T-helper 2 cell treated with Interferon-gamma antibody and Interleukin-4, amounts not matched to agents 100 ng/mL and 5 ng/mL, for 36 hours (primary cell): Measurements from ENCODE around the gene ANTXRL. TPM values are rescaled to one million over a fixed set of nuclear protein-coding genes. Genes with fewer than 3 reads are reported as not detected.
"Not testable (repeated sequence)": the region's sequence is repeated elsewhere in the genome, so short reads cannot be mapped to it uniquely, and the experiment has no call there.

Source experiments
- intact Hi-C: fragments of 100-400 bp; cut with micrococcal nuclease; formaldehyde crosslinking; loops from one replicate; pipeline ENCODE4 v1.15.1; 2023
- total RNA-seq: library from RNA; stranded (reverse); gene quantifications from 2 replicates; pipeline ENCODE4 v1.2.3, GENCODE V29; 2022

Gene ANTXRL
- total RNA-seq, 1 donor from 2014 or later = not detected

DNA sequence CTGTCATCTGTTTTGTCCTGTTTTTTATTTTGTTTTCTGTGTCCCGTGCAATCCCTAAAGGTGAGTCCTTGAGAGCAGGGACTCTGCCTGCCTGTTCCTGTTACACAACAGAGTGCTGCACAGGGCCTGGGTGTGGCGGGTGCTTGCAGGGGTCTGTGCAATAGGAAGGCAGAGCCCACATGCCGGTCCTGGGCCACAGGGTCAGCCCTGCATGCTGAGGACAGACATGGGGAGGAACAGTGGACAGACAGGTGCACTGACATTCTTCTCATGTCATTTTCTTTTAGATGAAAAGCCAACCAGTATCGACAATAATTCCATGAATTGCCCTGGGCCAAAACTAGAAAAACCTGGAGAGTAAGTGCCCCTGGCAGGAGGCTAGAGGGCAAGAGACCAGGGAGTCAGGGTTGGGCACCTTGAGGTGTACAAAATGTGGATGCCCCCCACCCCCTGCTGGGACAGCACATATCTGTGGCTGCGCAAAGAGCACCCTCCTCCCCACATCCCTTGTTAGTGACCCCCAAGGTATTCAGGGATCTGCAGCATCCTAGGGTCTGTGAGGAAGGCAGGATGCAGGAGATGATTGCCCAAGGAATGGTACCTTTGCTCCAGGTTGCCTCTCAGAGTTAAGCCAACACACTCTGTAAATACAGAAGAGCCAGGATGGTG, 19.9 kb downstream of the ANTXRL start:
- intact Hi-C loops = no loop called here

DNA sequence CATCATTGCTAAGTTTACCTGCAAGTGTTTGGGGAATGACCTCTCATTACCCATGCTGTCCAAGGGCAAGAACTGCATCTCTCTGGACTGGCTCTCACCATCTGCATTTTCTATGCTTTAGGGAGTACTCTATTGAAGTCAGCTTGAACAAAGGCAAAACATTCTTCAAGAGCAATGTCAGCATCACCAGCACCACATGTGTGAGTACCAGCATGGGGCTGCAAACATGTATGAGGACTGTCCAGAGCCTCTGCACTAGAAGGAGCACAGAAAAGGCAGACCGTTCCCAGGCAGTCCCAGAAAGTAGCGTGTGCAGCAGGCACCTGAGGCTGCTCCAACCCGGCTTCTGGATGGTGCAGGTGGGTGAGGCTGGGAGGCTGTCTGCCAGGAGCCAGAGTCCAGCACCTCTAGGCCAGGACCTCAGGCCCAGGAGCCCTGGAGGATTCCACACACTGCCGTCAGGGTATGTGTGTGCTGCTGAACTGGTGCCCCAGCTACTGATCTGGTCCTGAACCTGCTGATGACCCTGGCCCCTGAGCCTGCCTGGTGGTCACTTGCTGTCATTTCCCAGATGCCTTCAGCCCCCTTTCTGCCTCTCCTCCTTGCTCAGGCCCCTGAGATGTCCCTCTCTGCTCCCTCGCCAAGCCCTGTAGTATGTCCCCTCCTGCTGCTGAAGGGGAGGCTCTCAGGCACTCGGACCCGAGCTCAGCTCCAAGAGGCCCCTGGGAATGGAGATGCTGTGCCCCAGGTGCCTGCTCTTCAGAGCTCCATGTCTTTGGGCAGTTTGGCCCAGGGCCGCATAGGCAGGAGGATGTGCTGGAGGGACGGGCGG, 20.7 kb downstream of the ANTXRL start:
- intact Hi-C loops = no loop called here

DNA sequence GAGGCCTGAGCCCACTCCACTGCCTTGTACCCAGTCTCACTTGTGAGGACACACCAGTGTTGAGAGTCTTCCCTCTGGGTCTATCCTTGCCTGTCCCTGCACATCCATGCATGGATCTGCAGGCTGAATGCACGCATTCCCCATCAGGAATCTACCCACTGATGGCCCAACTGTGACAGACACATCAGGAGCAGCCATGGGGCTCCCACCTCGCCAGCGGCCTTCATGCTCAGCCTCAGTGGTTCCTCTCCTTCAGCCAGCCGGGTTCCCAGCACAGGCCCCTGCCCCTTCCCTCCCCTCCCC, 21.3 kb downstream of the ANTXRL start:
- intact Hi-C loops = no loop called here

DNA sequence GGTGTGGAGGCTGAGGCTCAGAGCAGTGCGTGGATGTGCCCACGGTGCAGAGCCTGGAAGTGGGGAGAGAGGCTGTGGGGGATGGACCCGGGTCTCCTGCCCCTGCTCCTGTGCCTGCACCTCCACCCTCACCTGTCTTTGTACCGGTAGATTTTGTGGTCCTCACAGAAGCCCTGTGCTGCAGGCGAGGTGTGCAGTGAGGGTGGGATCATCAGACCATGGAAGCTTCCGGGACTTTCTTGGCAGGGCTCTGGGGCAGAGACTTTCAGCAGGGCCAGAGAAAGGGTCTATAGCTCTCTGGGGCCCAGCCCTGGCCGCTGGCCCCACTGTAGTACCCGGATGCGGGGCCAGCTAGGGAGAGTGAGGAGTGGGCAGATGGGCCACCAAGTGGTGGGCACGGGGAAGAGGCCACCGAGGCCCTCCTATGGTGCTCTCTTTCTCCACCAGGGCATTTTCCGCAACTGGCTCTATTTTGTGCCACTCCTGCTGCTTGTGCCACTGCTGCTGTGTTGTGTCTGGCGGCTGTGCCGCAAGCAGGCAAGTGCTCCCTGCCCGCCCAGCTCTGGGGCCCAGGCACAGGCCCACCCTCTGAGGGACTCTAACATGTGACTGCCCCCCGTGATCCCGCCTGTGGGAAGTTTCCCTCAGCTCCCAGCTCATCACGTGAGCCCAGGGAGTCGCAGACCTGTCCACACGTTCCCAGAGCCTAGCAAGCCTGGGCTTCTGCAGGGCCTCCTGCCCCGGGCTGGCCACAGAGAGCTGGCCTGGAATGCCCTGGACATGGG, 22.1 kb downstream of the ANTXRL start:
- intact Hi-C loops = no loop called here

DNA sequence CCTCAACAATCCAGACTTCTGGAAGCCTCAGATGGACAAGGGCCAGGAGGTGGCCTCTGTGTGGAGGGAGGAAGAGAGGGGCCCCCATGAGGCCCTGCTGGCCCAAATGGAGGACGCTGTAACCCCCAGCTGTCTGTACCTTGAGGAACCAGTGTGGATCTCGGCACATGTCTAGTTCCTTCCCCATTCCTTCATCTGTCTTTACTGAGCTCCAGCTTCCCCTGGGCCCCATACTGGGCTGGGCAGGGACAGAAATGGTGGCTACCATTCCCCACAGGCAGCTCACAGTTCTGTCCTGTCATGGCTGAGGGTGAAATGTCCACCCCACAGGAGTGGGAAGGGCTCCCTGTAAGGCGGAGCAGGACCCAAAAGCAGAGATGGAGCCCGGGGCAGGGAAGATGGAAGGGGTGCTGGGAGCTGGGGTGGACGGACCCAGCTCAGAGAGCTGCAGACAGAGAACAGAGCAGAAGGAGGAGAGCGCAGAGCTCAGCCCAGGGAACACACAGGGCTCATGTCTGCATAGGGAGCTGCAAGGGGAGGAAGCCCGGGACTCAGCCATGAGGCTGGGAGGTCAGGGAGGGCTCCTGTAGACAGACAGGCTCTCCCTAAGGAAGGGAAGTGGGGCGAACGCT, 22.8 kb downstream of the ANTXRL start:
- intact Hi-C loops = no loop called here

DNA sequence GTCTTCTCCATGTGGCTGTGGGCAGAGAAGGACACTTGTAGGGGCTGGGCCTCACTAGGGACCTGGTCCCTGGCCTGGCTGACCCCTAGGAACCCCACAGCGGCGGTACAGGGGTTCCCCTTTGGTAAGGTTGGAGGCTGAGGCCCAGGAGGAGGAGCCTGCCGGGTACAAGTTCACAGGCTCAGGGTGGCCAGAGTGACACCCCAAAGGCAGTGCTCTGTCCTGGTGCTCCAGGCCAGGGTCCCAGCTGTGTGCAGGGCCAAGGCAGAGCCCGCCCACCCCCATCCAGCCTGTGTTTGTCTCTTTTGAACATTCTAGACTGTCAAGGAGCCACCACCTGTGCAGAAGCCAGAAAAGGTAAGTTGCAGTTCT, 23.3 kb downstream of the ANTXRL start:
- intact Hi-C loops = no loop called here

DNA sequence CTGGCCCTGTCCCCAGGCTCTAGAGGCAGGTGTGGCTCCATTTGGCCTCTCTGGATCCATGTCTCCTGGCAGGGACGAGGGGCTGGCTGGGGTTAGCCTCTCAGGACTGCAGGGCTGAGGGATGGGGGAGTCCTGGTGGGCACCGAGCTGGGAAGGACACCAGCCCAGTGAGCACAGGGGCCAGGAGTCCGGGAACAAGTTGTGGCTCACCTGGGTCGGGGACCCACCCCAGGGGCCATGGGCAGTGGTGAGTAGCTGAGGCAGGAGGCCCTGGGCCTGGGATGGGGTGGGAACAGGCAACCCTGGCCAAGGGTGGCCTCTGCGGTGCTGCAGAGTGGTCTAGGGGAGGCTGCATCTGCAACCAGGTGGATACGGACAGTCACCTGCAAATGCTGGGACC, 24.1 kb downstream of the ANTXRL start:
- intact Hi-C loops = no loop called here

DNA sequence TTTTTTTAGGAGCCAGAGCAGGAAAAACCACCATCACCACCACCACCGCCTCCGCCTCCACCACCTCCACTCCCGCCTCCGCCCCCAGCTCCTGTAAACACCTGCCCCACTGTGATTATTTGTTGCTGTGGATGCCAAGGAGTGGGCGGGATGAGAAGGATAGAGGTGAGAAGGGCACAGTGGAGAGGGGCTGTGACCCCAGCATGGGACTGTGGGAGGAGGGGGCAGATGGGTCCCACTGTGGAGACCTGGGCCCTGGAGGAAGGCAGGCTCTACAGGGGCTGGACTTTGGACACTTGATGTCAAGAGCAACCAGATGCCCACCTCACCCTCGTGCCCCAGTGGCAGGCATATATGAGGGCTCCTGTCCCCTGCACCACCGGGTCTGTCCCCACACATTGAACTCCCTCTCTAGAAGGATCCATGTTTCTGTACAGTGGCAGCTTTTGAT, 24.7 kb downstream of the ANTXRL start:
- intact Hi-C loops = no loop called here

DNA sequence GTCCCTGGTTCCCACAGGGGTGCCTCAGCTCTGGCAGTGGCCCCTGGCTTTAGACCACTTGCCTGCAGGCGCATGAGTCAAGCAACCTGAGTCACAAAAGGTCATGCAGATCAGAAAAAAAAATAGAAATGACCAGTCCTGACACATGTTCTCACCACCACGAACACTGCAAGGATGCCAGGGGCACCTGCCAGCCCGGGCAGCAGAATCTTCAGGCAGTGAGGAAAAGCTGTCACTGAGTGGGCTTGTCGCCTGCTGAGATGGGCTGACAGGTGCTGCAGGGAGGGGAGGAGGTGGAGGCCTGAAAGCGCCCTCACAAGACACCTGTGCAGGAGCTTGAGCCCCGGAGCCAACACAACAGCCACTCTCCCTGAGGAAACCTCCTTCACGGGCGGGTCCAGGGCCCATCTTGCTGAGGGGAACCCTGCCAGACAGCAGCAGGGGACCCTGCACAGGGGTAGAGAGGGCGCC, 25.2 kb downstream of the ANTXRL start:
- intact Hi-C loops = not testable (repeated sequence)

DNA sequence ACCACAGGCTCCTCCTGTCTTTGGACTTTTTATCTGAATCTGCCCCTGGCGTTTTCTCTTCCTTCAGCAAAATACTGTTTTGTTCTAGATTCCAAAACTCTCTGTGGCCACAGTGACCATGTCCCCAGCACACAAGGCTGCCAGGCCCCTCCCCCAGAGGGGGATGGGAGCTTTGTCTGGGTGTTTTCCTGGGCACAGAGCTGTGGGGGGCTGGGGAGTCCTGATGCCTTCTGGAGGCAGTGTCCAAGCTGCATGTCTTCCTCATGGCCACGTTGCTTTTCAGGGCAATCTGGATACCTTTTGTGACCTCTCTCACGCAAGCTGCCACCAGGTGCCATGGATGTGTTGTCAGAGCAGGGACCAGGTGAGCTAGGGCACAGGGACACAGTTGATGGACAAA, 26.2 kb downstream of the ANTXRL start:
- intact Hi-C loops = no loop called here

DNA sequence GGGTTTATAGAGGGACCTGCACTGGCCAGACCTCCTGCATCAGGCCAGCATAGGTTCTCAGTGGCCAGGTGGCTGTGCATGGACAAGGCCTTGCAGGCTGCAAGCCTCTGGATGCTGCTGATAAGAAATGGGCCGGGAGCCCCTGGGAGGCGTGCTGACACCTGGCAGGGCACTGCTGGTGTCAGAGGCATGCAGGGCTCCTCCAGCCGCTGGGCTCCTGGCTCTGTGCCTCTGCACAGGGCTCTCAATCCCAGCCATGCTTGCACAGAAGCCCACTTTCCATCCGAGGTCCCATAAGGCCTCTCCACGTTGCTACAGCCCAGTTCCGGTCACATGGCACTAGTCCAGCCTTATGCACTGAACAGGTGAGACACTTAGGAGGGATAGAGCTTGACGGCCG, 27.3 kb downstream of the ANTXRL start:
- intact Hi-C loops = no loop called here

DNA sequence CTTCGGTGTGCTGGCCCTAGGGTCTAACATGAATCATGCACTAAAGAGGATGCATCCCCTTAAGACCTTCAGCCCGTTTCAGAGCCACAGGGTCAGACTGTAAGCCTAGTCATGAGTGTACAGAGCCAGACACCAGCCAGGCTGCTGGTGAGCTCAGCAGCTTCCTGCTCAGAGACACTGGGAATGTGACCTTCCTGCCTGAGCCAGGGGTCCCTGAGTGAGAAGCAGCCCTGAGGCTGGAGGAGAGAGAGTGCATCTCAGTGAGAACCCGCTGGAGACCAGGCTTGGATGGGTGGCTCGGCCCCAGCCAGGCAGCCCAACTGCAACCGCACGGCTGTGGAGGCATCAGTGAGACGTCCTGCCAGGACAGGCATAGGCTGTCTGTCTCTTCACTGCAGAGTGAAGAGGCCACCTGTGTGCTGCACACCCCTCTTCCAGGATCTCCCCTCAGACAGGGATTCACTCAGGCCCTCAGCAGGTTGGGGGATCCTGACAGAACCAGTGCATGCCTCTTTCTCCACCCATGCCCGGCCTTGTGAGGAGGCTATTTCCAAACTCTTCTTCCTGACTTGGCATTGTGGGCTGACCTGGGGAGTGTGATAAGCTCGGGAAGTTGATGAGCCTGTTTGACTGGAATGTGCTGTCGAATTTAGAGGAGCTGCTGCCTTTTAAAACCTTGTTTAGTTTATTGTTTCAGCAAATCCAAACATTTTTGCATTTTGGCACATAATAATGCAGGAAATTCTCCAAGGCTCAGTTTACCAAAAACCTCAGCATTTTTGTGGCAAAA, 28.5 kb downstream of the ANTXRL start:
- intact Hi-C loops = not testable (repeated sequence)

DNA sequence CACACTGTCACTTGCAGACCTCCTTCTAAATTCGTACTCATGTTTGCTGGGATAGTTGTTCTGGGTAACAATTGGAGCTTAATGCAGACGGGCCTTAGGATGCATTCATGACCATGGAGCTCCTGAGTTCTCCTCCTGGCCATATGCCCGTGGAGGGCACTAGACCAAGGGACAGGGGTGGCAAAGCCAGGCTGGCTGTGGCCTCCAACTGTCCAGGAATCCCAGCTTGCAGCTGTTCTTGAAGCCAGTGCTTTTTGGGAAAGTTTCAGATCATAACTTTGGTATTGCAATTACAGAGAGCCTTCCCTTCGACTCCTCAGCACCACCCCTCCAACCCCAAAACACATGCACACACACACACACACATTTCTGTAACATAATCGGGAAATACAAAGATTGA, 30.6 kb downstream of the ANTXRL start:
- intact Hi-C loops = no loop called here

DNA sequence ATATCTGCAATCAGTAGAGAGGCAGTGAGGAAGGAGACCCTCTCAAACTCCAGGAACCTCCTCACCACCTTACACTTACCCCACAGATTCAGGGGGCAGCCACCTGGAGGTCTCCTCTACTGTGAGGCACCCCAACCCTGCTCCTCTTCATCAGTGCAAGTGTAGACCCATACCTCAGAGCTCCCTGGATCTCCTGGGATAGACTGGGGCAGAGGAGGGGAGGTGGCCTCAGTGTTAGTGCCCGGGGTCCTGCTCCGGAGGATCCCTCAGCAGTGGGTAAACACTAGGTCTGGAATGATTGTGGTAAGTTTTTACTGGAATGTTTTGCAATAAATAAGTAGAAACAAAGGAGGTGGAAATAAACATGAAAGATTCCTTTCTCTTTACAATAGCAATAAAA, 31.1 kb downstream of the ANTXRL start:
- intact Hi-C loops = no loop called here

DNA sequence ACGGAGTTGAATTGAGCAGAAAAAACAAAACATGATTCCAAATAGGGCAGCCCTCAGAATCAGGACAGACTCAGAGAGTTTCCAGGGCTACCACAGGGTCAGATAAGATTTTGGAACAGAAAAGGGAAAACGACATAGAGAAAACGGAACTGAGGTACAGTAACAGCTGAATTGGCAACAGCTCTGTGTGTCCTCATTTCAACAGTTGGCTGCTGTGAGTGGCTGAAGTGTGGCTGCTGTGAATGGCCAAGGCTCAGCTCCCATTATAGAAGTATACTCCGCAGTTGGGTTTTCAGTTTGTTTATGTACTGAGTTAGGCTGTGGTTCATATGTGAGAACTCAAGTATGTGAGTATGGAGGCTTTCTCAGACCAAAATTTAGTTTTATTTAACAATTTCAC, 32.0 kb downstream of the ANTXRL start:
- intact Hi-C loops = no loop called here

DNA sequence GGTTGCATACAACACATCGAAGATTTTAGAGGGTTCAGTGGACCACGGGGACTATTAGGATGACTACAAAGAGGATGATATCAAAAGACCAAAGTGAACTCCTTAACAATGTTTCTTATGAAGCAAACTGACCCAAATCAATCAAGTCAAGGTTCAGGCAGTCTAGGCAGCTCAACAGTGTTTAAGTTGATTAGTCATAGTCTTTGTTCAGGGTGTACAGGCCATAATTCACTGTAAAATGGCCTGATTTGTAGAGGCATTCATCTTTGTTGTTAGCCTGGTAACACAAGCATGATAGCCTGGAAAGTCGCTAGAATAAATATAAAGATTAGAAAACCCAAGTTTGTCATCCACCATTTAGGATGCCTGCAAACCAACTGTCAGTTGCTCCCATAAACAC, 32.6 kb downstream of the ANTXRL start:
- intact Hi-C loops = no loop called here

DNA sequence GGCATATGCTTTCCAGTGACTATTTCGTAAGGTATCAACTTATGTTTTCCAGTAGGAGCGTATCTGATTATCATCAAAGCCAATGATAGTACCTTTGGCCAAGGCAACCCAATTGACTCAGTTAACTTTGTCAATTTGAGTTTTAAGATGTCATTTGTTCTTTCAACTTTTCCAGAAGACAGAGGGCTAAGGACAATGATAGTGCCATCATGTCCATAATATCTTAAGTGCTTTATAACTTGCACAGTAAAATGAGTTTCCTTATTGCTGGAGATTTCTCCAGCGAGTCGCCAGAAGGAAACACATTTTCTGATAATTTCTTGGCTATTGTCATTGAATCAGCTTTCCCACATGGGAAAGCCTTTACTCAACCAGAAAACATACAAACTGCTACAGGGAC, 35.0 kb downstream of the ANTXRL start:
- intact Hi-C loops = loop anchor here (10.0 kb wide), 1 partner anchor 97 kb away; no protein-coding TSS in a partner anchor

DNA sequence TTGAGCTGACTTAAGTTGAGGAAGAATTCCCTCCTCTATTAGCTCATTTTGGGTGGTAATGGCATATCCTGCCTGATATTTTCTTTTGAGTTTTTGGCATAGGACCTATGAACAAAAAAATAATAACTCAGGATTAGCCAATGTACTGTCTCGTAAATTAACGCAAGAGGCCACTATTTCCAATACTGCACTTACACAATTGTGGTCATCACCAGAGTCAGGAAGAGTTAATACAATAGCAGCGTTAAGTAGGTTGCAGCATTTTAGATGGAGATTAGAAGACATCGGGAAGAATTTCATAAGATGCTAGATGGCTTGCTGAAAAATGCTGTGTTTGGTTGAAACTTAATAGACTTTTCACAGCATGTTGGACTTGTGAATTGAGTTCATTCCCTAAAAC, 36.4 kb downstream of the ANTXRL start:
- intact Hi-C loops = loop anchor here (10.0 kb wide), 1 partner anchor 98 kb away; no protein-coding TSS in a partner anchor

DNA sequence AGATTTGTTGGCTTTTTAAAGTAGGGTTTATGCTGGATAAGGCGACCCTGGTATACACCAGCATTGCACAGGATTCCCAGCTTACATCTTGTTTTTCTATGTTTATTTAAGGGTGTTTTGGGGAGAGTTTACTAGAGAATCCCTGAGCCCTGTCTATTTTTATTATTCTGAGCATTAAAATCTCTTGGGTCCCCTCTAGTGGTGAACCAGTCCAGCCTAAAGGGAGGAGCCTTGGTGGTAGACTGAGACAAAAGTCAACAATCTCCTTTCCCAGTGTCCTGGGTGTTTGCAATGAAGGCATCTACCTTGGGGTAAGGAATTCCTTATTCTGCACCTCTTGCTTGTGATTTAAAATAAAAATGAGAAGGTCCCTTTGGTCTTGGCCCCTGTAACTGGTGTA, 38.2 kb downstream of the ANTXRL start:
- intact Hi-C loops = loop anchor here (10.0 kb wide), 1 partner anchor 100 kb away; no protein-coding TSS in a partner anchor

DNA sequence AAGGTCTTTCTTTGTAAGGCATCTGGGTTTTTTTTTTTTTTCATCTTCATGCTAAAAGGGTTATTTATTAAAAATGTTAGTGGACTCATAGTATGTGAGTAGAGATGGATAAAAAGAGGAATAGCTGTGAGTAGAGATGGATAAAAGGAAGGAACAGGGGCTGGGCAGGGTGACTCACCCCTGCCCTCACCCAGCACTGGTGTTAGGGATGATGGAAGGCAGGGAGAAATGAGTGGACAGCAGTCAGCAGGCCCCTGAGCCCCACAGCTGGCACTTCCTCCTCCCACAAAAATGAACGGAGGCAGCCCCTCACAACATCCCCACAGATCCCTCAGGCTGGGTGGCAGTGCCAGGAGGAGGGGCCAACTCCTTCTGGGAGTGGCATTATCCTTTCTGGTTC, 39.3 kb downstream of the ANTXRL start:
- intact Hi-C loops = loop anchor here (10.0 kb wide), 1 partner anchor 101 kb away; no protein-coding TSS in a partner anchor

DNA sequence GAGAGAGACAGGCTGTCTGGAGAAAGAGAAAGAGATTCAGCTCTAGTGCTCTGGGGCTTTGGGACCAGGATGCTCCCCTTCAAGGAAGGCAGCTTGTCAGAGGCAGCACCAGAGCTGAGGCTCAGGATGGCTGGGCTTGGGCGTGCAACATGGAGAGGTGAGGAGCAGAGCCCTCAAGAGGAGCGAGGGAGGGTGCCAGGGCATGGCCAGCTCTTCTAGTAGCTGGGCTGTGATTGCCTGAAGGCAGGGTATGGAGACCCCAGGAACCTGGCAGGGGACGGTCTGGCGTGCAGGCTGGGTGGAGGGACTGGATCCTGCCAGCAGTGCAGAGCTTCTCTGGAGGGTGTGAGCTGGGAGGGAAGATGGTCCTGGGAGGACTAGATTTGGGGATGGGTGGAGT, 40.2 kb downstream of the ANTXRL start:
- intact Hi-C loops = loop anchor here (10.0 kb wide), 1 partner anchor 102 kb away; no protein-coding TSS in a partner anchor
